ENCODE measurements around the gene PODXL. TPM values are rescaled to one million over a fixed set of nuclear protein-coding genes. Genes with fewer than 3 reads are reported as not detected.

PODXL gene
- total RNA-seq, 4 donors from 2014 or later = 7.5 to 40.4 (median 15.2) TPM

DNA sequence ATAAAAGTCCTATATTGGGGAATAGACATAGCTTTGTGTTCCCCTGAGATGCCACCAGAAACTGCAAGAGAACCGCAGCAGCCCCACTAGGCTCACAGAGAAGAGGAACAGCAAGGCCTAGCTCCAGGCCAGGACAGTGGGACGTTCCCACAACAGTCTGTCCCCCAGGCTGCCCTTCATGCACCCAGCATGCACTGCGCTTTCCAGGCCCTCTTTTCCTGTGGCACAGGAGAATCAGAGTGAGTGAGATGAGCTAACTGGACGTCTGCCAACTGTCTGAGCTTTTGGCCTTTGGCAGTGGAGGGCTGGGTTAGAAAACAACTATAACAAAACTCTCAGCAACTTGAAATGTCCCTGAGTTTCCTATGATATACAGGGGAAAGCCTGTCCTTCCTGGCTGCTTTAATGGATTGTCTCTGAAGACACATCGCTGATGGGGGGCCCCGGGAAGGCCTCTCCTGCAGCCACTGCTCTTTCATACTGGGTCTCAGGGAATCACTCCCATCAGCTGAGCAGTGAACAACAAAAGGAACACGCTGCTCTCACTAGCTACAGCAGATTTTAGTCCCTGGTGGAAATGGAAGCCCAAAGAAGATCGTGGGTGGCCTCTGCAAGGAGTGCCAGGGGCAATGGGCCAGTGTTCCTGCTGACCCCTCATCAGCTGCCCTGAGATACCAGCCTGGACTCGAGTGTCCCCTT, 53.5 kb downstream of the PODXL start:
- Histone ChIP-seq H3K27ac (no peak overlapping the region), H3K4me3 (no peak overlapping the region), H3K27me3 (no peaks in the 10 kb centered on the region), H3K4me1 (peaks cover 0 to 11% (median 0%) of the 10 kb centered on the region in 4 donors), H3K9me3 (no peaks in the 10 kb centered on the region), H3K36me3 (peaks cover 0 to 7% (median 0%) of the 10 kb centered on the region in 3 donors)
- no peak for TF ChIP-seq POLR2A (IDR thresholded peaks at IDR 0.05)
- TF ChIP-seq, protein P1, sequence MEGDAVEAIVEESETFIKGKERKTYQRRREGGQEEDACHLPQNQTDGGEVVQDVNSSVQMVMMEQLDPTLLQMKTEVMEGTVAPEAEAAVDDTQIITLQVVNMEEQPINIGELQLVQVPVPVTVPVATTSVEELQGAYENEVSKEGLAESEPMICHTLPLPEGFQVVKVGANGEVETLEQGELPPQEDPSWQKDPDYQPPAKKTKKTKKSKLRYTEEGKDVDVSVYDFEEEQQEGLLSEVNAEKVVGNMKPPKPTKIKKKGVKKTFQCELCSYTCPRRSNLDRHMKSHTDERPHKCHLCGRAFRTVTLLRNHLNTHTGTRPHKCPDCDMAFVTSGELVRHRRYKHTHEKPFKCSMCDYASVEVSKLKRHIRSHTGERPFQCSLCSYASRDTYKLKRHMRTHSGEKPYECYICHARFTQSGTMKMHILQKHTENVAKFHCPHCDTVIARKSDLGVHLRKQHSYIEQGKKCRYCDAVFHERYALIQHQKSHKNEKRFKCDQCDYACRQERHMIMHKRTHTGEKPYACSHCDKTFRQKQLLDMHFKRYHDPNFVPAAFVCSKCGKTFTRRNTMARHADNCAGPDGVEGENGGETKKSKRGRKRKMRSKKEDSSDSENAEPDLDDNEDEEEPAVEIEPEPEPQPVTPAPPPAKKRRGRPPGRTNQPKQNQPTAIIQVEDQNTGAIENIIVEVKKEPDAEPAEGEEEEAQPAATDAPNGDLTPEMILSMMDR (IDR thresholded peaks at IDR 0.05) = no peak
- no peak for DNase-seq

DNA sequence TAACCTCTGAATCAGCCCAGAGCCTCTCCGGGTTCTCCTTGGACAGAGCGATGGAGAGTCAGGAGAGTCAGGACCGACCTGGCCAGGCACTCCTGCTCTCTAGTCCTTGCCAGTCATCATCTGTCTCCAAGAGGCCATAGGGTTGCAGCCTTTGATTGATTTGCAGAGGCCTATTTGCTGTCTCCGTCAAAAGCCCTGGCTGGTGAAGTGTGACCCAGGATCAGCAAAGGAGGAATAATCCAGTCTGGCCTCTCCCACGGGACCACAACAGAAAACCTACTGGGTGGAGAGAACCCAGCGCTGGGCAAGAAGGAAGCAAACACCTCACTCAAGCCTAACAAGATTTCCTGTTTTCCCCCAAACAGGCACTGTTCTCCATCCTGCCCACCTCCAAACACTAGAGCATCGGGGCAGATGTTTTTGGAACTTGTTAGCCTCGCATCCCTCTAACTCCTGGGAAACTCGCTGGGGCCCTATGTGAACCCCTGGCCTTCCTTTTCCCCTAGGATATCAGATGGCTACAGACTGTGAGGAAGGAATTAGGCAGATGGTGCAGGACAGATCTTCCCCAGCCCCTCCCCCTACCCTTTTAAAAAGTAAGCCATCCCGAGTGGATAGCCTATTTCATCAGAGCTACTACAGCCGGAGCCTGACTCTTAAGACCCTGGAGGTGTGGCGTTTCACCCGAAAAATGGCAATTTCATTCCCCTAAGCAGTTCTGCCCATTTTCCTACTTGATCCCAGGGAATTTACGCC, 54.3 kb downstream of the PODXL start:
- no peak for DNase-seq
- peak overlapping the region in 1 of 4 donors; percentile 30 for H3K27ac ChIP-seq
- TF ChIP-seq, protein P1 (IDR thresholded peaks at IDR 0.05) = no peak
- TF ChIP-seq POLR2A (IDR thresholded peaks at IDR 0.05) = no peak

DNA sequence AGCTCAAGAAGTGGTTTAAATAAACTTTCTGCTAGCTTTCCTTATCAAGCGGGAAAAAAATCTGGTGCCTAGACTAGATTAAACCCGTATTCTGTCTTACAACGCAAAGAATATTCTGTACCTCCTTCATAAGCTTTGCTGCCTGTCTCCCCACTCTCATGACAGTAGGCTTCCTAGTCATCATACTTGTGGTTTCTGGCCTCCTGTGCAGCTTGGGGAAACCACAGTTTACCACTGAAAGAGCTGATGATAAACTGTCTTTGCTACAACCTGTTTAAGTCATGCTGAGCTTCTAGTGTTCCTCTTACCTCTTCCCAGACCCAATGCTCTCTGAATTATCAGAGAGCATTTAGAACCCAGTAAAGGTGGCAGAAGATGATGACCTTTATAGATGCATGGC, 55.0 kb downstream of the PODXL start:
- Histone ChIP-seq H3K4me3 (no peak overlapping the region), H3K4me1 (peaks cover 0 to 11% (median 0%) of the 10 kb centered on the region in 4 donors), H3K9me3 (no peaks in the 10 kb centered on the region), H3K27me3 (no peaks in the 10 kb centered on the region), H3K27ac (no peak overlapping the region), H3K36me3 (peaks cover 0 to 21% (median 4%) of the 10 kb centered on the region in 3 donors)
- no peak for DNase-seq
- TF ChIP-seq, protein P1 (IDR thresholded peaks at IDR 0.05) = no peak
- no peak for TF ChIP-seq POLR2A (IDR thresholded peaks at IDR 0.05)

More for the DNA sequence above, 54.3 kb downstream of the PODXL start:
- H3K4me3 ChIP-seq = no peak overlapping the region
- no peaks in the 10 kb centered on the region for H3K27me3 ChIP-seq
- peaks cover 0 to 16% (median 2%) of the 10 kb centered on the region in 3 donors for H3K36me3 ChIP-seq
- H3K9me3 ChIP-seq = no peaks in the 10 kb centered on the region
- H3K4me1 ChIP-seq = peaks cover 0 to 11% (median 0%) of the 10 kb centered on the region in 4 donors

DNA sequence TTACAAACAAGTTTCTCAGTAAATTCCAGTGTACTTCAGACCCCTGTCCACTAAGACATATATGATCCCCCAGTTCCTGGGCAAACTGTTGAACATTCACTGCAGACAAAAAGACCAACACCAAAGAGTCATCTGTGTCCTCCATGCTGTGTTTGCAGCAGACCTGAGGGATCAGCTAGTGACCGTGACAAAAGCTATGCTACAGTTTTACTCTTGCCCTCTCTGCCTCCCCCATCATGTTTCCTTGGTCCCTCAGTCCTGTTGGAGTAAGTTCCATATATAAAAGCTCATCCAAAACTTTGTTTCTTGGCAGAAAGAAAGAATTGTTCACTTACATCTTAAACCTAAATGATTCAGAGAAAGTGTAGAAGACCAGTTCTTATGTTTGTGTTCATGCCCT, 56.1 kb downstream of the PODXL start:
- no peak for TF ChIP-seq POLR2A (IDR thresholded peaks at IDR 0.05)
- TF ChIP-seq, protein P1 (IDR thresholded peaks at IDR 0.05) = no peak
- DNase-seq = no peak
- Histone ChIP-seq H3K27me3 (no peaks in the 10 kb centered on the region), H3K4me1 (peaks cover 0 to 11% (median 0%) of the 10 kb centered on the region in 4 donors), H3K4me3 (no peak overlapping the region), H3K36me3 (peaks cover 0 to 25% (median 4%) of the 10 kb centered on the region in 3 donors), H3K27ac (no peak overlapping the region), H3K9me3 (no peaks in the 10 kb centered on the region)

DNA sequence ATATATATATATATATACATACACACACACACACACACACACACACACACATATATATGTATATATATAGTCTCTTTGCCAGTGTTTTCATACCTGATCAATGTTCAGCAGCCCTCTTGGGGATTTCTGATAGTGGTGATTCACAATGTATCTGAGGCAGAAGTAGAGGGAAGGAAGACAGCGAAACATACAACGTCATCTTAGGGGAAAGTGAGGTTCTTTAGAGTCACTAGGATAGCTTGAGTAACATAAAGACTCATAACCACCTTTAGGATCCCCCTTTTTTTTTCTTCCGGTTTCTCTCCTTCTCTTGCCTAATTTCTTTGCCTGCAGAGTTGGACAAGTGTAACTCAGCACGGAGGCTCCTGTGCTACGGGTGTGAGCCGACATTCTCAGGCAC, 56.6 kb downstream of the PODXL start:
- no peak for DNase-seq
- no peaks in the 10 kb centered on the region for H3K9me3 ChIP-seq
- peaks cover 0 to 11% (median 0%) of the 10 kb centered on the region in 4 donors for H3K4me1 ChIP-seq
- TF ChIP-seq, protein P1 (IDR thresholded peaks at IDR 0.05) = no peak
- TF ChIP-seq POLR2A (IDR thresholded peaks at IDR 0.05) = no peak
- peaks cover 0 to 25% (median 4%) of the 10 kb centered on the region in 3 donors for H3K36me3 ChIP-seq
- no peaks in the 10 kb centered on the region for H3K27me3 ChIP-seq
- no peak overlapping the region for H3K4me3 ChIP-seq
- no peak overlapping the region for H3K27ac ChIP-seq
